Gastrocnemius medialis (tissue), 4 donors: ENCODE measurements around the gene PPP2R5C.

Experiments used
- POLR2A ChIP-seq, 2 donors: fragments of 450-650 bp; IDR thresholded peaks; one replicate each; pipeline ENCODE4 v1.6.1; 2017; ENCODE audit warnings: antibody characterized with exemption in 2 of 2, mild to moderate bottlenecking in 2 of 2, moderate library complexity in 2 of 2
- TF ChIP-seq, protein P1 (sequence below), 5 experiments: fragments of 450-650 bp in 3 of 5; fragments of 200-600 bp in 2 of 5; sonication (generic) in 2 of 5; IDR thresholded peaks in 4 of 5; conservative IDR thresholded peaks in 1 of 5; 1 replicate in 4 of 5; 2 replicates in 1 of 5; pipeline ENCODE4 v1.5.1; 2016 to 2019; ENCODE audit warnings: antibody characterized with exemption in 5 of 5, mild to moderate bottlenecking in 3 of 5, moderate library complexity in 3 of 5

DNA sequence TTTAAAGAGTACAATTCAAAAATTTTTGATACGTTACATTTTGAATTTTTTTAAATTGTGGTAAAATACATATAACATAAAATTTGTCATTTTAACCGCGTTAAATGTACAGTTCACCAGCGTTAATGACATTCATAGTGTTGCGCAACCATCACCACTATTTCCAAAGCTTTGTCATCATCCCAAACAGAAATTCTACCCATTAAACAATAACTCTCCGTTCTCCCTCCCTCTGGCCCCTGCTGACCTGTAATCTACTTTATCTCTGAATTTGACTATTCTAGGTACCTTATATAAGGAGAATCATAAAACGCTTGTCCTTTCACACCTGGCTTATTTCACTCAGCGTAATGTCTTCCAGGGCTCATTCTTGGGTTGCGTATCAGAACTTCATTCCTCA lies 133.7 kb downstream of the PPP2R5C start:
- no peak for TF ChIP-seq POLR2A (IDR thresholded peaks at IDR 0.05)
- TF ChIP-seq, protein P1, sequence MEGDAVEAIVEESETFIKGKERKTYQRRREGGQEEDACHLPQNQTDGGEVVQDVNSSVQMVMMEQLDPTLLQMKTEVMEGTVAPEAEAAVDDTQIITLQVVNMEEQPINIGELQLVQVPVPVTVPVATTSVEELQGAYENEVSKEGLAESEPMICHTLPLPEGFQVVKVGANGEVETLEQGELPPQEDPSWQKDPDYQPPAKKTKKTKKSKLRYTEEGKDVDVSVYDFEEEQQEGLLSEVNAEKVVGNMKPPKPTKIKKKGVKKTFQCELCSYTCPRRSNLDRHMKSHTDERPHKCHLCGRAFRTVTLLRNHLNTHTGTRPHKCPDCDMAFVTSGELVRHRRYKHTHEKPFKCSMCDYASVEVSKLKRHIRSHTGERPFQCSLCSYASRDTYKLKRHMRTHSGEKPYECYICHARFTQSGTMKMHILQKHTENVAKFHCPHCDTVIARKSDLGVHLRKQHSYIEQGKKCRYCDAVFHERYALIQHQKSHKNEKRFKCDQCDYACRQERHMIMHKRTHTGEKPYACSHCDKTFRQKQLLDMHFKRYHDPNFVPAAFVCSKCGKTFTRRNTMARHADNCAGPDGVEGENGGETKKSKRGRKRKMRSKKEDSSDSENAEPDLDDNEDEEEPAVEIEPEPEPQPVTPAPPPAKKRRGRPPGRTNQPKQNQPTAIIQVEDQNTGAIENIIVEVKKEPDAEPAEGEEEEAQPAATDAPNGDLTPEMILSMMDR (IDR thresholded peaks at IDR 0.05 in 4 of 5, conservative IDR thresholded peaks at IDR 0.05 in 1 of 5), result no peak
